Bronchus fibroblast of lung (primary cell): ENCODE measurements around the gene SLC30A7. TPM values are rescaled to one million over a fixed set of nuclear protein-coding genes. Genes with fewer than 3 reads are reported as not detected.

ENCODE experiments used
- total RNA-seq: library from RNA; depleted of rRNA; stranded (reverse); fragments of >200 nt; gene quantifications from 2 replicates; pipeline ENCODE4 v1.2.3, GENCODE V29; 2015

Gene SLC30A7, protein sequence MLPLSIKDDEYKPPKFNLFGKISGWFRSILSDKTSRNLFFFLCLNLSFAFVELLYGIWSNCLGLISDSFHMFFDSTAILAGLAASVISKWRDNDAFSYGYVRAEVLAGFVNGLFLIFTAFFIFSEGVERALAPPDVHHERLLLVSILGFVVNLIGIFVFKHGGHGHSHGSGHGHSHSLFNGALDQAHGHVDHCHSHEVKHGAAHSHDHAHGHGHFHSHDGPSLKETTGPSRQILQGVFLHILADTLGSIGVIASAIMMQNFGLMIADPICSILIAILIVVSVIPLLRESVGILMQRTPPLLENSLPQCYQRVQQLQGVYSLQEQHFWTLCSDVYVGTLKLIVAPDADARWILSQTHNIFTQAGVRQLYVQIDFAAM
- total RNA-seq: 15.9 and 23.2 TPM in 2 replicates

DNA sequence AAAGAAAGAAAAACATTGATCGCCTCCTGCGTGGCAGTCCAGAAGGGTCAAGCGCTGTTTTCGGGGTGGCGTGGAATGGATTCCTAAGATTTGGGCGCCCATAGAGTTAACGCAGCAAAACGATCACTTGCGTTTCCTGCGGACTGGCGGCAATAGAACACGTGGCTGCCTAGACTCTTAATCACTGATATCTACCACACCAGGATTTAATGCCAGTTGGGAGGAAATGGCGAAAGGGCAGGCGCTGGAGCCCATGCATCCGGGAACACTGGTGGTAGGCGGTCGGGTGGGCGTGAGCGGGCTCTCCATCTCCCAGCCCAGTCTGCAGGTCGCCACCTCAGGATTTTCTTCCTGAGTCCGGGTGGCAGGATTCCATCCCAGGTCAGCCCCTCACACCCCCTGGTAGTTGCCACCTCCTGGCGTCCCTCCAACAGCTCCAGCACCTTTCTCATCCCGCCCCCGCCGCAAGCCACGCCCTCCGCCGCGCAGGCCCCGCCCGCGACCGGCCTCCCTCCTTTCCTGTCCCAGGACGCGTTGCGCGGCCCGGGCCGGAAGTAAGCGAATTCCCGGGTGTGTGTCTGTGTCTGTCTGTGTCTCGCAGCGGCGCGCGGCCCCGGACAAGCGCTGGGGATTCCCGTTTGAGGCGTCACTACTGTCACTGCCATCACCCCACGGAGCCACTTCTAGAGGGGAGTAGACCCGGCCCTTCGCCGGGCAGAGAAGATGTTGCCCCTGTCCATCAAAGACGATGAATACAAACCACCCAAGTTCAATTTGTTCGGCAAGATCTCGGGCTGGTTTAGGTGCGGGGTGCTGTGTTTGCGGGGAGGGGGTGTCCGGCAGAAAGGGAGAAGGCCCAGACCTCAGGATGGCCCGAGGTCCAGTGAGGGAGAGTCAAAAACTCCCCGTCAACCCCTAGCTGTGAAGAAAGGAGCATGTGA is at the start of gene SLC30A7:
TSS of gene SLC30A7 (plus strand) at position 551 of the 941 bp plus-strand sequence. CDS start at position 724, 173 bp downstream.

DNA sequence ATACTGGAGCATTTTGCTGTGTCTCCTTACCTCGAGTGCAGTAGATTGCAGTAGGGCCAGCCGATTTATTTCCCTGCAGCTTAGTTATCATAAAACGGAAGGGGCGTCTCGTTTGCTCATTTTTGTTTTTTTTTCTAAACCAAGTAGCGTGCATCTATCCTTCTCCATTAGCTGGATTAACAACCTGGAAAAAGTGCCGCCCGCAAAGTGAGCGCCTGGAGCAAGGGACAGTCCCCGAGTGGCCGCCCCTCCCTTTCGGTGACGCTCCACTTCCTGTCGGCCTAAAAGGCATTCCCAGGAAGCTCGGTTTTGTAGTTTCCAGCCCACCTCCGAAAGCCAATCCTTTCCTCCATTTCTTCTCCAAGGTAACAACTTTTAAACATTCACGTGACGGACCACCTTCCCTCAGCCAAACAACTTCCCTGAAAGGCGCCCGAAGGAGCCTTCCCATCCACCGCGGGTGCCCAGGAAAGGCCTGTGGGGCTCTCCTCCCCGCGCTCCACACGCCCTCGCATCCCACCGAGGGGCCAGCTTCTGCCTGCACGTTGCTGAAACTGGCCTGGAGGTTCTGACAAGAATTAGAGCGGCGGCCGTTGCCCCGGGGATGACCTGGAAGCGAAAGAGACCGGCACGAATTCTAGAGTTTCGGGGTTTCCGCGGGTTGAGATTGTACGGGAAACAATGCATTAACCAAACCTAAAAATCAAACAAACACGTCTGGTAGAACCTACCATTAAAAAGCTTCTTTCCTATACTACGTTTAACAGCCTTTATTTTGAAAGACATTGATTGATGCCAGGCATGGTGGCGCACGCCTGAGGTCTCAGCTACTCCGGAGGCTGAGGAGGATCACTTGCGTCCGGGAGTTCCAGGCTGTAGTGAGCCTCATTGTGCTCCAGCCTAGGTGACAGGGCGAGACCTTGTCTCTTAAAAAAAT is 1.0 kb upstream of the SLC30A7 start, which contains the start of gene EXTL2:
TSS of gene EXTL2 (minus strand) at position 240 of the 937 bp plus-strand sequence. CDS start 6,085 bp downstream, outside the sequence.

DNA sequence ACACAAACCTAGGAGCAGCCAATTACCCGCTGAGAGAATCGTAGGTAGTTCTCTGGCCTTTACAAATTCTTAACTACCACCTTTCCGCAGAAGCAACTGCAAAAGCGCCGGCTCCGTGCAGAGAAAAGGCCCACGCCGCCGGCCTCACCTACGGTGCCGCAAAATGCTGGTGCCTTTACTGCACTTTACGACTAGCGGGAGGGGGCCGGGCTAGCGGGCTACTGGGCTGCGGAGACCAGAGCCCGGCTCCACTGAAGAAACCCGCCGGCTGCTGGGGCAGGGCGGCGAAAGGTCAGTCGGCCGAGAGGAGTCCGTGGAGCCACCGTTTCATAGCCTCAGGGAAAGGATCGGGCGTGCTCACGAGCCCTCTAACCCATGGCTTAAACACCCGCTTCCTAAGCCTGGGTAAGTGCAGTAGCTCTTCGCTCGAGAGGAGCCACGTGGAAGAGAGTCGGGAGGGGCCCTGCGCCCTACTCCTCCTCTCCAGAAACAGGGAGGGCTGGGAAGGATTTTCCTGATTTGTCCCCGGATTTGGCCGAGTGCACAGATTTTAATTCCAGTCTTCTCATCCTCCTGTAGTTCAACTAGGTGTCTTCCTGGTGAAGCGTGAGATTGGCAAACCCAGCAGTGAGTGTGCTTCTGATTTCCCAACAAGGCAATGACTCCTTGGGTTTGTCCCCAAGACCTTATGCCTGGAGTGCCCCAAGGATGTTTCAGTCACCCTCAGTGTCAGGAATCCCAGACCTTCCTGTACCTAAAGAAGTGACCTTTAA is 130.0 kb downstream of the SLC30A7 start, which contains the start of gene DPH5:
TSS of gene DPH5 (minus strand) at position 128 of the 773 bp plus-strand sequence. CDS start 341 bp downstream, outside the sequence.

Other genes with a start within 250 kb of the SLC30A7 start
- 4.5 and 5.7 TPM in 2 replicates for gene VCAM1, start 176.3 kb upstream of the SLC30A7 start, total RNA-seq
- gene EXTL2, start 1.2 kb upstream of the SLC30A7 start, total RNA-seq: 17.5 and 19.7 TPM in 2 replicates
- 36.7 and 40.4 TPM in 2 replicates for gene DPH5, start 129.7 kb downstream of the SLC30A7 start, total RNA-seq